Ascending aorta (tissue), 2 donors: ENCODE data around the gene TATDN2. TPM values are rescaled to one million over a fixed set of nuclear protein-coding genes. Genes with fewer than 3 reads are reported as not detected.

Experiments used
- DNase-seq, 2 donors: peaks; one replicate each; pipeline ENCODE4 v3.0.0-alpha.2; 2019; ENCODE audit warnings: low spot score in 2 of 2
- H3K27ac ChIP-seq, 2 donors: fragments of 200-600 bp; sonication (generic); one replicate each; pipeline ENCODE4 v1.5.1; 2016 to 2017; ENCODE audit warnings: mild to moderate bottlenecking in 1 of 2
- H3K27me3 ChIP-seq: fragments of 200-600 bp; sonication (generic); one replicate; pipeline ENCODE4 v1.5.1; 2017
- H3K36me3 ChIP-seq, 2 donors: fragments of 200-600 bp; sonication (generic); one replicate each; pipeline ENCODE4 v1.5.1; 2016
- H3K4me1 ChIP-seq, 2 donors: fragments of 200-600 bp; sonication (generic); one replicate each; pipeline ENCODE4 v1.5.1; 2016 to 2017; ENCODE audit warnings: mild to moderate bottlenecking in 1 of 2
- H3K4me3 ChIP-seq, 2 donors: fragments of 200-600 bp; sonication (generic); one replicate each; pipeline ENCODE4 v1.5.1; 2016 to 2017; ENCODE audit warnings: mild to moderate bottlenecking in 1 of 2
- H3K9me3 ChIP-seq, 2 donors: fragments of 200-600 bp; sonication (generic); one replicate each; pipeline ENCODE4 v1.5.1; 2016
- CTCF ChIP-seq, 3 experiments: fragments of 200-600 bp in 2 of 3; fragments of 450-650 bp in 1 of 3; sonication (generic) in 2 of 3; IDR thresholded peaks; one replicate each; pipeline ENCODE4 v1.5.1; 2016 to 2019; ENCODE audit warnings: antibody characterized with exemption in 3 of 3, mild to moderate bottlenecking in 1 of 3, moderate library complexity in 1 of 3
- intact Hi-C: fragments of 100-400 bp; cut with DNase I; formaldehyde crosslinking; loops from one replicate; pipeline ENCODE4 v1.15.1; 2023
- total RNA-seq: library from RNA; depleted of rRNA; stranded (reverse); fragments of >200 nt; gene quantifications from one replicate; pipeline ENCODE4 v1.1.0, GENCODE V29; 2016

TATDN2 gene
- total RNA-seq, 1 donor from 2014 or later = 29.1 TPM

DNA sequence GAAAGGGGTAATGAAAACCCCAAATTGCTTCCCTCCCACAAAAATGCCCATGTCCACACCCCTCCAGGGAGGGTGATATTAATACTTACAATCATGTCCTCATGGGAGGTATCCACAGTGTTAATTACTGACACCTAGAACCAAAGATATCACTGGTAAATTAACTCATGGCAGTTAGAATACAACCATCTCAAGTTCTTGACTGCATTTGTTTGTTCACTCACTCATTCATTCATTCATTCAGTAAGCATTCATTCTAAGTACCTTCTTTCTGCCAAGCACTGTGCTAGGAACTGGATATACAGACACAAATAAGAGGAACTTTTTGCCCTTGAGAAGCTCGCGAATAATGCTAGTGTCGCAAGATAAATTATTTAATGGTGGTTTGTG lies 69.7 kb downstream of the TATDN2 start:
- H3K4me1 ChIP-seq = peaks cover 8 to 14% of the 10 kb centered on the region in 2 donors
- no peak for DNase-seq
- H3K36me3 ChIP-seq = peaks cover 42 to 60% of the 10 kb centered on the region in 2 donors
- no peak overlapping the region for H3K27ac ChIP-seq
- no peaks in the 10 kb centered on the region for H3K9me3 ChIP-seq
- H3K27me3 ChIP-seq = no peaks in the 10 kb centered on the region
- H3K4me3 ChIP-seq = no peak overlapping the region
- intact Hi-C loops = no loop called here
- no peak for TF ChIP-seq CTCF (IDR thresholded peaks at IDR 0.05)

DNA sequence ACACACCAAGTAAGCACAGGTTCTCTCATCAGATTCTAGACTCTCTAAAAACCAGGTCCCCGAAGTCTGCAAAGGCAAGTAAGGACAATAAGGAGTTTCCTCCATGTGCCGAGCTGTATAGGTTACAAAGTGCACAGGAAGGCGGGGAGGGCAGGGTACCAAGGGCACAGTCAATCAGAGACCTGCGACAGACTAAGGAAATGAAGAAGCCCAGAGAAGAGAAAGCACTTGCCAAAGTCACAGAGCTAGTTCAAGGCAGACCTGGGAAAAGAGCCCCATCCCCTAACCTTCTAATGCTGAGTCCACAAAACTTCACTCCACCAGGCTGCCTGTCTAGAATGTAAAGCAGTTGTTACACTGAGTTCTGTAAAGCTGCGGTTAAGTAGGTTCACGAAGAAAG lies 71.0 kb downstream of the TATDN2 start:
- Histone ChIP-seq H3K36me3 (peaks cover 32 to 48% of the 10 kb centered on the region in 2 donors), H3K4me1 (peaks cover 8 to 14% of the 10 kb centered on the region in 2 donors), H3K27ac (peak overlapping the region in 1 of 2 donors; percentile 12), H3K4me3 (peak overlapping the region in 1 of 2 donors; percentile 95), H3K27me3 (no peaks in the 10 kb centered on the region), H3K9me3 (no peaks in the 10 kb centered on the region)
- TF ChIP-seq CTCF (IDR thresholded peaks at IDR 0.05) = no peak
- intact Hi-C loops = no loop called here
- DNase-seq = no peak

- peak overlapping the region in 1 of 2 donors; percentile 85 for H3K27ac ChIP-seq
Observed at GRCh38 chr3:10319804-10320203, 71.5 kb downstream of the TATDN2 start.

DNA sequence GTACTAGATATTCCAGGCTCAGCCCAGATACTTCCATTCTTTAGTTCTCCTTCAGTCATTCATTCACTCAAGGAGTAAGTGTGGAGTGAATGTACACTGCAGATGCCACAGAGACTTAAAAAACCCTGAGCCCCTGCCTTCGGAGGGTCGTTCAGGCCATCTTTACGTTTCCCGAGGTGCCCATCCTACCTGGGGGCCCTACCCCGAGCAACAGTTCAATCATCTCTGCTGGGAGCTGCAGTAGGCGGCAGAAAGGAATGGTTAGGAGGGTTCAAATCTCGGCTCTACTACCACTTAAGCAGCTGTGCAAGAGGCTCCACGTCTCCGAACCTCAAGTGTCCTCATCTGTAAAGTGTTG lies 72.0 kb downstream of the TATDN2 start:
- no peaks in the 10 kb centered on the region for H3K9me3 ChIP-seq
- H3K36me3 ChIP-seq = peaks cover 21 to 37% of the 10 kb centered on the region in 2 donors
- H3K4me3 ChIP-seq = peak overlapping the region; percentile 89 to 95
- no peak for TF ChIP-seq CTCF (IDR thresholded peaks at IDR 0.05)
- H3K27ac ChIP-seq = peak overlapping the region; percentile 85 to 90
- H3K27me3 ChIP-seq = no peaks in the 10 kb centered on the region
- H3K4me1 ChIP-seq = peaks cover 8 to 14% of the 10 kb centered on the region in 2 donors
- no peak for DNase-seq
- intact Hi-C loops = loop anchor here (2.0 to 5.0 kb wide), 2 partner anchors 71 to 673 kb away; partner anchors contain the start of genes MTMR14 and TATDN2

More at GRCh38 chr3:10319804-10320203, 71.5 kb downstream of the TATDN2 start:
- H3K36me3 ChIP-seq = peaks cover 26 to 42% of the 10 kb centered on the region in 2 donors
- peak overlapping the region; percentile 89 to 95 for H3K4me3 ChIP-seq
- intact Hi-C loops = loop anchor here (2.0 to 5.0 kb wide), 2 partner anchors 71 to 673 kb away; partner anchors contain the start of genes MTMR14 and TATDN2
- no peaks in the 10 kb centered on the region for H3K9me3 ChIP-seq
- no peaks in the 10 kb centered on the region for H3K27me3 ChIP-seq
- no peak for DNase-seq
- peaks cover 8 to 14% of the 10 kb centered on the region in 2 donors for H3K4me1 ChIP-seq
- no peak for TF ChIP-seq CTCF (IDR thresholded peaks at IDR 0.05)

GRCh38 chr3:10321630-10322351 lies 73.5 kb downstream of the TATDN2 start:
- peaks cover 9 to 22% of the 10 kb centered on the region in 2 donors for H3K36me3 ChIP-seq
- no peaks in the 10 kb centered on the region for H3K27me3 ChIP-seq
- peak overlapping the region; percentile 85 to 90 for H3K27ac ChIP-seq
- intact Hi-C loops = loop anchor here (2.0 to 5.0 kb wide), 2 partner anchors 73 to 674 kb away; partner anchors contain the start of genes MTMR14 and TATDN2
- H3K4me3 ChIP-seq = peak overlapping the region in 1 of 2 donors; percentile 95
- H3K9me3 ChIP-seq = no peaks in the 10 kb centered on the region
- peaks cover 8 to 14% of the 10 kb centered on the region in 2 donors for H3K4me1 ChIP-seq
- TF ChIP-seq CTCF (IDR thresholded peaks at IDR 0.05) = no peak
- DNase-seq = no peak
